HEK293T (cell line): ENCODE measurements around the gene BPTF.

Source experiments
- ELF4 ChIP-seq: fragments of 450-650 bp; IDR thresholded peaks from 2 replicates; pipeline ENCODE4 v1.6.1; 2017; ENCODE audit warnings: antibody characterized with exemption
- L3MBTL2 ChIP-seq: fragments of 450-650 bp; conservative IDR thresholded peaks from 2 replicates; pipeline ENCODE4 v1.6.1; 2016; ENCODE audit warnings: mild to moderate bottlenecking
- PKNOX1 ChIP-seq: fragments of 450-650 bp; IDR thresholded peaks from 2 replicates; pipeline ENCODE4 v1.6.1; 2016
- ZNF384 ChIP-seq: fragments of 450-650 bp; IDR thresholded peaks from 2 replicates; pipeline ENCODE4 v1.6.1; 2016

- no peak for TF ChIP-seq ZNF384
- no peak for TF ChIP-seq PKNOX1
- no peak for TF ChIP-seq L3MBTL2
- no peak for TF ChIP-seq ELF4
These were observed 28.4 kb downstream of the BPTF start for GRCh38 chr17:67853703-67854102.
